GM12872 (cell line): Measurements from ENCODE around the gene ADIPOR2.

Experiments used
- CTCF ChIP-seq: IDR thresholded peaks from 3 replicates; pipeline ENCODE4 v1.5.1; 2011; ENCODE audit warnings: low read depth, mild to moderate bottlenecking, low read length, moderate library complexity; ENCODE audit not compliant: insufficient read depth

Gene ADIPOR2

DNA sequence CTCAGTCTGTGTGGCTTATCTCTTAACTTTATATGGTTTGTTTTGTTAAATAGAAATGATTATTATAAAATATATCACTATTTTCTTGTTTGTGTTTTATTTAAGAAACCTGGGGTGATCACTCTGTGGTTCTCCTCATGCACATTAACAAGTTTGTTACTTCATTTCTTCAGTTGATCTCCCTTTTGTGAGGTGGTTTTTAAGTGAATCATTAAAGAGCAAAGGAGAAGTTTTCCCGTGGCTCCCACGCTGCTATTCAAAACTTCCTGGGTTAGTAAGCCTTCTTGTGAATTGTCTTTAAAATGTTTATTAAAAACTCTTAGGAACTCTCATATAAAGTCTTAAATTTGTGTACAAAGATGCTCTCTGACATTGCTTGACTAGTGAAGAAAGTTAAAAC is 11.8 kb downstream of the ADIPOR2 start:
- no peak for TF ChIP-seq CTCF

DNA sequence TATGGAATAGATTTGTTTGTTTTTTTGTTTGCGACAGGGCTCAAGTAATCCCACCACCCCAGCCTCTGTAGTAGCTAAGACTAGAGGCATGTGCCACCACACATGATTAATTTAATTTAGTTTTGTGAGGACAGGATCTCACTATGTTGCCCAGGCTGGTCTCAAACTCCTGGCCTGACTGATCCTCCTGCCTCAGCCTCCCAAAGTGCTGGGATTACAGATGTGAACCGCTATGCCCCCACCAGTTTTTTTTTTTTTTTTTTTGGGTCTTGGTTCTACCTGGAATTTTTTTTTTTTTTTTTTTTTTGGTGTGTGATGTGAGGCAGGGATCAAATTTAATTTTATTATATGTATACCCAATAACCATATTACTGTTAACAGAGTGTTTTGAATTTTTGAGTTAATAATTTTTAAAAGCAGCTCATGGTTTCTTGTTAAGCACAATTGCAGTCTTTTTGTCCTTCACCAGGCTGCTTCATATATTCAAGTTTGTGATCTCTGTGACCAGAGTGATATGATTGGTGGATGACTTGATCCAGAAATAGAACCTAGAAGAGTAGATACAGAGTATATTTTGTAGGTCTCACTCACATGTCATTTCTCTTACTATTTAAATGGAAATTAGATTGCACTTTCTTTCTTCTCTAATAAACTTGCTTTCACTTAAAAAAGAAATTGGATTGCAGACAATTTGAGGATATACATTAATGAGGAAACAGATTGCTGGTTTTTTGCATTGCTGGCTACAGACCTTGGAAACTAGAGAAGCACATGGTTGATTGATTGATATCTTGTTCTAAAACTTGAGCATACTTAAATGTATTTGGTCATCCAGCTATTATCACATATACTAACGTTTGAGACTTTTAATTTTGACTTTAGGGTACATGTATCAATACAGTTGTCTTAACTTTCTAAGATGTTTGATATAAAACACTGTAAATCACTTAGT is 13.2 kb downstream of the ADIPOR2 start:
- TF ChIP-seq CTCF, result no peak

- no peak for TF ChIP-seq CTCF
These were observed 15.1 kb downstream of the ADIPOR2 start for GRCh38 chr12:1705774-1706631.

GRCh38 chr12:1706632-1706980 is 15.7 kb downstream of the ADIPOR2 start:
- TF ChIP-seq CTCF, result no peak

DNA sequence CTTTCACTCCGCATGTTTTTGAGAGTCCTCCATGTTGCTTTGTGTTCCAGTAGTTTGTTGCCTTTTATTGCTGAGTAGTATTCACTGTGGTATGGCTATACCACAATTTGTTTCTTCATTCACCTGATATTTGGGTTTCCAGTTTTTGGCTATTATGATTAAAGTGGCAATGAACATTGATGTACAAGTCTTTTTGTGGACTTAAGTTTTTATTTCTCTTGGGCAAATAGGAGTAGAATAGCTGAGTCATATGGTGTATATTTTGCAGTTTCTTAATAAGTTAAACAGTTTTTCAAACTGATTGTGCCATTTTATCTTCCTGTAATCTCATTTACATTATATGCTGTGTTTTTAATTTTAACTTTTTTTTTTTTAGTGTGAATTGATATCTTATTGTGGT is 16.2 kb downstream of the ADIPOR2 start:
- TF ChIP-seq CTCF, result no peak

GRCh38 chr12:1710870-1711269 is 20.0 kb downstream of the ADIPOR2 start:
- 0 out of 3 replicates have a peak, but pooled peaks have one; percentile 21 for TF ChIP-seq CTCF

- no peak for TF ChIP-seq CTCF
These were observed 25.5 kb downstream of the ADIPOR2 start for GRCh38 chr12:1716215-1716862.
